ENCODE data around the gene RFNG. TPM values are rescaled to one million over a fixed set of nuclear protein-coding genes. Genes with fewer than 3 reads are reported as not detected.

Gene RFNG
- total and polyA plus RNA-seq, 2 donors (not counting 1 experiment from before 2014, with no cell fraction given): 30.1 to 44.5 TPM

GRCh38 chr17:82085031-82085861 lies 33.6 kb upstream of the RFNG start:
- H3K27me3 Mint-ChIP-seq: no peaks in the 10 kb centered on the region
- H2AFZ ChIP-seq (ENCODE audit: insufficient read depth, low read depth, low read length, poor library complexity, severe bottlenecking): no peak overlapping the region
- H3K4me3 Mint-ChIP-seq: no peak overlapping the region
- no peaks in the 10 kb centered on the region for H3K9me3 ChIP-seq (ENCODE audit: control extremely low read depth in 1 of 3, control insufficient read depth in 2 of 3, insufficient read depth in 1 of 3, low read length in 2 of 3)
- ATAC-seq (ENCODE audit: low read depth): no peak
- no peaks in the 10 kb centered on the region for H3K27me3 ChIP-seq (replicated peaks in 1 of 4; ENCODE audit: control extremely low read depth in 1 of 4, control insufficient read depth in 3 of 4, insufficient read depth in 4 of 4, low read length in 3 of 4)
- intact Hi-C loops (cut with micrococcal nuclease): no loop called here
- H3K4me1 ChIP-seq (ENCODE audit: control insufficient read depth in 2 of 2, insufficient read depth in 2 of 2, low read length in 2 of 2): no peaks in the 10 kb centered on the region
- H3K4me1 Mint-ChIP-seq: no peaks in the 10 kb centered on the region
- H3K4me2 ChIP-seq (replicated peaks; ENCODE audit: low read depth, low read length, poor library complexity, severe bottlenecking): no peak overlapping the region
- no peaks in the 10 kb centered on the region for H3K79me2 ChIP-seq (ENCODE audit: control insufficient read depth, insufficient read depth, low read length)
- H3K27ac ChIP-seq (ENCODE audit: low read length in 2 of 2): no peak overlapping the region
- H3K36me3 ChIP-seq (replicated peaks in 1 of 2; ENCODE audit: control extremely low read depth in 1 of 2, control insufficient read depth in 1 of 2, extremely low read depth in 1 of 2, insufficient read depth in 2 of 2, low read length in 1 of 2): peaks cover 0 to 74% of the 10 kb centered on the region in 2 experiments
- CTCF ChIA-PET: no interaction called here
- H3K4me3 ChIP-seq (ENCODE audit: control extremely low read depth in 1 of 5, extremely low read depth in 1 of 5, insufficient read depth in 1 of 5, low read depth in 2 of 5, low read length in 4 of 5): no peak overlapping the region
- POLR2A ChIA-PET: no interaction called here
- no peaks in the 10 kb centered on the region for H4K20me1 ChIP-seq (ENCODE audit: control insufficient read depth, insufficient read depth, low read length, poor library complexity, severe bottlenecking)
- TF ChIP-seq EZH2 (IDR thresholded peaks at IDR 0.05; ENCODE audit: borderline replicate concordance, insufficient read depth, low read depth, low read length, poor library complexity, severe bottlenecking): no peak
- TF ChIP-seq, protein P1, sequence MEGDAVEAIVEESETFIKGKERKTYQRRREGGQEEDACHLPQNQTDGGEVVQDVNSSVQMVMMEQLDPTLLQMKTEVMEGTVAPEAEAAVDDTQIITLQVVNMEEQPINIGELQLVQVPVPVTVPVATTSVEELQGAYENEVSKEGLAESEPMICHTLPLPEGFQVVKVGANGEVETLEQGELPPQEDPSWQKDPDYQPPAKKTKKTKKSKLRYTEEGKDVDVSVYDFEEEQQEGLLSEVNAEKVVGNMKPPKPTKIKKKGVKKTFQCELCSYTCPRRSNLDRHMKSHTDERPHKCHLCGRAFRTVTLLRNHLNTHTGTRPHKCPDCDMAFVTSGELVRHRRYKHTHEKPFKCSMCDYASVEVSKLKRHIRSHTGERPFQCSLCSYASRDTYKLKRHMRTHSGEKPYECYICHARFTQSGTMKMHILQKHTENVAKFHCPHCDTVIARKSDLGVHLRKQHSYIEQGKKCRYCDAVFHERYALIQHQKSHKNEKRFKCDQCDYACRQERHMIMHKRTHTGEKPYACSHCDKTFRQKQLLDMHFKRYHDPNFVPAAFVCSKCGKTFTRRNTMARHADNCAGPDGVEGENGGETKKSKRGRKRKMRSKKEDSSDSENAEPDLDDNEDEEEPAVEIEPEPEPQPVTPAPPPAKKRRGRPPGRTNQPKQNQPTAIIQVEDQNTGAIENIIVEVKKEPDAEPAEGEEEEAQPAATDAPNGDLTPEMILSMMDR (IDR thresholded peaks at IDR 0.05): no peak
- H3K27ac Mint-ChIP-seq: no peak overlapping the region
- H3K9me3 Mint-ChIP-seq (ENCODE audit: insufficient read depth): no peaks in the 10 kb centered on the region
- no peak for DNase-seq
- WGBS (ENCODE audit: insufficient coverage): 96% methylated on average over 46 of the region's 49 CpGs
- H3K9ac ChIP-seq (ENCODE audit: low read length): no peak overlapping the region

GRCh38 chr17:82084373-82085030 lies 32.9 kb upstream of the RFNG start:
- Mint-ChIP-seq H3K27ac (no peak overlapping the region), H3K9me3 (ENCODE audit: insufficient read depth) (no peaks in the 10 kb centered on the region), H3K4me1 (no peaks in the 10 kb centered on the region), H3K27me3 (no peaks in the 10 kb centered on the region), H3K4me3 (no peak overlapping the region)
- POLR2A ChIA-PET: no interaction called here
- Histone ChIP-seq H2AFZ (ENCODE audit: insufficient read depth, low read depth, low read length, poor library complexity, severe bottlenecking) (no peak overlapping the region), H3K4me2 (replicated peaks; ENCODE audit: low read depth, low read length, poor library complexity, severe bottlenecking) (no peak overlapping the region), H3K36me3 (replicated peaks in 1 of 2; ENCODE audit: control extremely low read depth in 1 of 2, control insufficient read depth in 1 of 2, extremely low read depth in 1 of 2, insufficient read depth in 2 of 2, low read length in 1 of 2) (peaks cover 0 to 72% of the 10 kb centered on the region in 2 experiments), H3K9ac (ENCODE audit: low read length) (no peak overlapping the region), H3K27ac (ENCODE audit: low read length in 2 of 2) (no peak overlapping the region), H4K20me1 (ENCODE audit: control insufficient read depth, insufficient read depth, low read length, poor library complexity, severe bottlenecking) (no peaks in the 10 kb centered on the region), H3K4me1 (ENCODE audit: control insufficient read depth in 2 of 2, insufficient read depth in 2 of 2, low read length in 2 of 2) (no peaks in the 10 kb centered on the region), H3K9me3 (ENCODE audit: control extremely low read depth in 1 of 3, control insufficient read depth in 2 of 3, insufficient read depth in 1 of 3, low read length in 2 of 3) (no peaks in the 10 kb centered on the region), H3K4me3 (ENCODE audit: control extremely low read depth in 1 of 5, extremely low read depth in 1 of 5, insufficient read depth in 1 of 5, low read depth in 2 of 5, low read length in 4 of 5) (no peak overlapping the region), H3K27me3 (replicated peaks in 1 of 4; ENCODE audit: control extremely low read depth in 1 of 4, control insufficient read depth in 3 of 4, insufficient read depth in 4 of 4, low read length in 3 of 4) (no peaks in the 10 kb centered on the region), H3K79me2 (ENCODE audit: control insufficient read depth, insufficient read depth, low read length) (no peaks in the 10 kb centered on the region)
- intact Hi-C loops (cut with micrococcal nuclease): no loop called here
- no peak for DNase-seq
- ATAC-seq (ENCODE audit: low read depth): no peak
- TF ChIP-seq, protein P1 (IDR thresholded peaks at IDR 0.05): no peak
- TF ChIP-seq EZH2 (IDR thresholded peaks at IDR 0.05; ENCODE audit: borderline replicate concordance, insufficient read depth, low read depth, low read length, poor library complexity, severe bottlenecking): no peak
- CTCF ChIA-PET: no interaction called here
- 94% methylated on average over 30 of the region's 31 CpGs for WGBS (ENCODE audit: insufficient coverage)
